ENCODE results near the gene PAFAH2.

The PAFAH2 gene

GRCh38 chr1:25911162-25911561 lies 86.7 kb downstream of the PAFAH2 start:
- in situ Hi-C loops (cut with HindIII; ENCODE audit: low sequenced_read_pairs) = no loop called here

More at GRCh38 chr1:25911162-25911561, 86.7 kb downstream of the PAFAH2 start:
- no peak for TF ChIP-seq CTCF (IDR thresholded peaks at IDR 0.05; ENCODE audit: low read depth, low read length, missing control alignments)
- H3K4me3 ChIP-seq (ENCODE audit: low read depth, low read length) = no peak overlapping the region
- DNase-seq (ENCODE audit: low read depth) = no peak
